A549 (cell line): ENCODE measurements around the gene JARID2. TPM values are rescaled to one million over a fixed set of nuclear protein-coding genes. Genes with fewer than 3 reads are reported as not detected.

Experiments
- ATAC-seq, 2 experiments: fragments of 200-7000 bp in 1 of 2; fragments of >200 bp in 1 of 2; cut with Nextera tagmentation in 1 of 2; cut with Tn5 transposase in 1 of 2; 3 replicates each; pipeline versions ENCODE4 v1.8.0 to v1.9.1; 2018 to 2020; ENCODE audit warnings: mild to moderate bottlenecking in 1 of 2, moderate library complexity in 1 of 2
- CTCF ChIA-PET: fragments of 300-600 bp; sonication (Branson Sonifier 250); formaldehyde crosslinking; extraction: SDS; loops from one replicate; lab custom pipeline; 2021; ENCODE audit warnings: antibody characterized with exemption, inconsistent platforms; lab: Yijun Ruan, JAX
- POLR2A ChIA-PET: fragments of 350-600 bp; formaldehyde crosslinking; extraction: SDS; loops from one replicate; lab custom pipeline; 2021; ENCODE audit warnings: antibody characterized with exemption, inconsistent platforms; lab: Yijun Ruan, JAX
- DNase-seq, 2 experiments: peaks; one replicate each; pipeline versions ENCODE4 v3.0.0 to v3.0.0-alpha.2; 2011 to 2016; ENCODE audit warnings: low read depth in 1 of 2, low spot score in 1 of 2
- FAIRE-seq: peaks from 2 replicates; lab custom pipeline; 2011; peaks lifted over from hg19 to GRCh38; lab: Jason Lieb, UNC
- H3K27ac ChIP-seq, 2 experiments: fragments of >200 bp; sonication (Bioruptor Twin); formaldehyde crosslinking; 3 replicates each; pipeline ENCODE4 v1.5.1; 2016 to 2017
- H3K4me1 ChIP-seq: fragments of >200 bp; sonication (Bioruptor Twin); formaldehyde crosslinking; 3 replicates; pipeline ENCODE4 v1.6.1; 2016
- H3K4me2 ChIP-seq: fragments of >200 bp; sonication (Bioruptor Twin); formaldehyde crosslinking; 3 replicates; pipeline ENCODE4 v1.6.1; 2016
- H3K4me3 ChIP-seq: fragments of >200 bp; sonication (Bioruptor Twin); formaldehyde crosslinking; 3 replicates; pipeline ENCODE4 v1.5.1; 2016
- H3K9me3 ChIP-seq: fragments of >200 bp; sonication (Bioruptor Twin); formaldehyde crosslinking; 3 replicates; pipeline ENCODE4 v1.6.1; 2016
- ATOH8 ChIP-seq: fragments of 250-450 bp; sonication (Bioruptor Pico); IDR thresholded peaks from 2 replicates; pipeline ENCODE4 v1.5.0; 2020; ENCODE audit warnings: low read depth, mild to moderate bottlenecking, moderate library complexity
- BHLHE40 ChIP-seq: IDR thresholded peaks from 2 replicates; pipeline ENCODE4 v1.6.1; 2012; ENCODE audit warnings: low read depth, low read length, inconsistent platforms
- CBX8 ChIP-seq: fragments of 200-600 bp; sonication (generic); IDR thresholded peaks from 2 replicates; pipeline ENCODE4 v1.6.1; 2016
- E2F6 ChIP-seq: IDR thresholded peaks from 2 replicates; pipeline ENCODE4 v1.6.1; 2012; ENCODE audit warnings: low read depth, borderline replicate concordance
- HES2 ChIP-seq: fragments of >200 bp; sonication (Bioruptor Twin); formaldehyde crosslinking; IDR thresholded peaks from 2 replicates; pipeline ENCODE4 v1.6.1; 2016
- HOXB13 ChIP-seq: fragments of 250-450 bp; sonication (Bioruptor Pico); IDR thresholded peaks from 2 replicates; pipeline ENCODE4 v1.5.0; 2020; ENCODE audit warnings: low read depth, mild to moderate bottlenecking, moderate library complexity
- HOXB5 ChIP-seq: fragments of 250-450 bp; sonication (Bioruptor Pico); IDR thresholded peaks from 2 replicates; pipeline ENCODE4 v1.5.0; 2020; ENCODE audit warnings: mild to moderate bottlenecking, moderate library complexity
- JUN ChIP-seq, 2 experiments: fragments of >200 bp; sonication (Bioruptor Twin); formaldehyde crosslinking; IDR thresholded peaks; 2 replicates in 1 of 2; 3 replicates in 1 of 2; pipeline ENCODE4 v1.6.1; 2016 to 2017
- KDM5A ChIP-seq: fragments of 200-600 bp; sonication (generic); IDR thresholded peaks from 2 replicates; pipeline ENCODE4 v1.6.1; 2016; ENCODE audit warnings: antibody characterized with exemption, mild to moderate bottlenecking
- MAFK ChIP-seq: fragments of 450-650 bp; IDR thresholded peaks from 2 replicates; pipeline ENCODE4 v1.6.1; 2014; ENCODE audit not compliant: partially characterized antibody
- MAX ChIP-seq: IDR thresholded peaks from 2 replicates; pipeline ENCODE4 v1.6.1; 2012
- PHF8 ChIP-seq: fragments of 200-600 bp; sonication (generic); IDR thresholded peaks from 2 replicates; pipeline ENCODE4 v1.6.1; 2016; ENCODE audit warnings: low read depth, mild to moderate bottlenecking, antibody characterized with exemption, moderate library complexity, borderline replicate concordance
- POLR2A ChIP-seq: IDR thresholded peaks from 2 replicates; pipeline ENCODE4 v1.6.1; 2012; ENCODE audit warnings: mild to moderate bottlenecking, low read length
- POLR2AphosphoS2 ChIP-seq: conservative IDR thresholded peaks from 2 replicates; pipeline ENCODE4 v1.6.1; 2012; ENCODE audit warnings: low read length, improper control_type of control experiment, inconsistent platforms
- RCOR1 ChIP-seq: fragments of 150-350 bp; IDR thresholded peaks from 2 replicates; pipeline ENCODE4 v1.6.1; 2014; ENCODE audit warnings: antibody characterized with exemption, low read length, low read depth
- REST ChIP-seq: fragments of 200-600 bp; sonication (generic); IDR thresholded peaks from 2 replicates; pipeline ENCODE4 v1.6.1; 2016; ENCODE audit warnings: antibody characterized with exemption, mild to moderate bottlenecking, moderate library complexity
- RFX5 ChIP-seq: fragments of 450-650 bp; IDR thresholded peaks from 2 replicates; pipeline ENCODE4 v1.7.1; 2014; ENCODE audit warnings: antibody characterized with exemption, mild to moderate bottlenecking, moderate library complexity
- TP53 ChIP-seq: fragments of 250-450 bp; sonication (Bioruptor Pico); IDR thresholded peaks from 2 replicates; pipeline ENCODE4 v1.5.0; 2021; ENCODE audit warnings: mild to moderate bottlenecking, moderate library complexity
- ZC3H11A ChIP-seq: fragments of 450-650 bp; IDR thresholded peaks from 2 replicates; pipeline ENCODE4 v1.6.1; 2014; ENCODE audit warnings: antibody characterized with exemption, mild to moderate bottlenecking
- ZFP36 ChIP-seq: fragments of 450-650 bp; IDR thresholded peaks from 2 replicates; pipeline ENCODE4 v1.6.1; 2014; ENCODE audit warnings: borderline replicate concordance; ENCODE audit not compliant: partially characterized antibody
- WGBS: methylation state at CpG from one replicate; pipeline ENCODE4 v1.1.6; 2017; ENCODE audit errors: missing lambda C conversion rate; 5-methylcytosine and 5-hydroxymethylcytosine counted together
- polyA plus RNA-seq, 4 experiments: library from polyadenylated mRNA; depleted of rRNA in 3 of 4; stranded (reverse); fragments of >200 nt; fragmentation: RNase III in 1 of 4; extraction: RNeasy Plus Mini Kit Qiagen cat#74134 plus additional on column Dnase treatment in 1 of 4; gene quantifications; 2 replicates in 3 of 4; 3 replicates in 1 of 4; pipeline ENCODE4 v1.2.3, GENCODE V29; 2011 to 2017

JARID2 gene
- polyA plus RNA-seq, 2 of the 4 experiments (the other 2 are of a cell fraction), result 7.8 to 8.3 TPM

GRCh38 chr6:15518878-15519277 is 273.0 kb downstream of the JARID2 start:
- WGBS, result 90% methylated on average over 7 of the region's 10 CpGs
- H3K4me2 ChIP-seq, result no peak overlapping the region
- no peaks in the 10 kb centered on the region for H3K9me3 ChIP-seq
- FAIRE-seq, result no peak
- POLR2A ChIA-PET, result no interaction called here
- DNase-seq, result no peak
- no peak overlapping the region for H3K27ac ChIP-seq
- CTCF ChIA-PET, result interaction anchor here (1.8 kb wide), 1 partner anchor 105 kb away, joined by 6 read pairs; no protein-coding TSS in a partner anchor
- H3K4me3 ChIP-seq, result no peak overlapping the region
- no peaks in the 10 kb centered on the region for H3K4me1 ChIP-seq
- no peak for TF ChIP-seq RCOR1
- no peak for TF ChIP-seq KDM5A
- TF ChIP-seq POLR2AphosphoS2, result no peak
- no peak for TF ChIP-seq E2F6
- TF ChIP-seq JUN (IDR thresholded peaks at IDR 0.05), result no peak
- no peak for TF ChIP-seq HES2
- TF ChIP-seq ZC3H11A, result no peak
- no peak for TF ChIP-seq ATOH8 (CRISPR knock-in tag)
- no peak for TF ChIP-seq BHLHE40
- TF ChIP-seq POLR2A, result no peak
- no peak for TF ChIP-seq RFX5
- TF ChIP-seq TP53, result no peak
- no peak for TF ChIP-seq HOXB5 (CRISPR knock-in tag)
- TF ChIP-seq PHF8, result no peak
- no peak for TF ChIP-seq HOXB13
- TF ChIP-seq MAFK, result no peak
- ATAC-seq, result no peak

GRCh38 chr6:15519681-15520080 is 273.8 kb downstream of the JARID2 start:
- ChIA-PET CTCF (interaction anchor here (1.8 kb wide), 1 partner anchor 104 kb away, joined by 6 read pairs; no protein-coding TSS in a partner anchor), POLR2A (no interaction called here)
- Histone ChIP-seq H3K4me1 (no peaks in the 10 kb centered on the region), H3K9me3 (no peaks in the 10 kb centered on the region), H3K27ac (no peak overlapping the region), H3K4me3 (no peak overlapping the region), H3K4me2 (no peak overlapping the region)
- no peak for DNase-seq
- no peak for FAIRE-seq
- no peak for ATAC-seq
- WGBS, result 69% methylated on average over 5 of the region's 6 CpGs
- no peak for TF ChIP-seq ZFP36
- TF ChIP-seq BHLHE40, result no peak
- no peak for TF ChIP-seq CBX8
- no peak for TF ChIP-seq REST

GRCh38 chr6:15520626-15521203 is 274.8 kb downstream of the JARID2 start:
- Histone ChIP-seq H3K4me2 (no peak overlapping the region), H3K9me3 (no peaks in the 10 kb centered on the region), H3K27ac (no peak overlapping the region), H3K4me3 (no peak overlapping the region), H3K4me1 (no peaks in the 10 kb centered on the region)
- WGBS, result 92% methylated on average over 20 of the region's 20 CpGs
- POLR2A ChIA-PET, result no interaction called here
- FAIRE-seq (no peak), ATAC-seq (no peak), DNase-seq (no peak)
- CTCF ChIA-PET, result interaction anchor here (0.6 kb wide), 1 partner anchor 614 kb away, joined by 3 read pairs; no protein-coding TSS in a partner anchor
- TF ChIP-seq MAX, result no peak
